Measurements from ENCODE around the gene CAMK1G. TPM values are rescaled to one million over a fixed set of nuclear protein-coding genes. Genes with fewer than 3 reads are reported as not detected.
A peak's percentile ranks its signal among the peaks of the same experiment; 100 is the strongest.

Gene CAMK1G
- polyA plus RNA-seq, 4 donors: 0.10 to 0.37 TPM; not detected in 2

GRCh38 chr1:209570743-209571142 lies 12.8 kb upstream of the CAMK1G start:
- DNase-seq: no peak
- Histone ChIP-seq H3K27ac (ENCODE audit: low read depth in 1 of 3, low read length in 2 of 3) (no peak overlapping the region), H3K4me1 (ENCODE audit: control insufficient read depth in 3 of 3, insufficient read depth in 2 of 3, low read depth in 1 of 3, low read length in 2 of 3) (no peaks in the 10 kb centered on the region), H3K4me3 (ENCODE audit: low read depth in 1 of 3, low read length in 3 of 3) (no peak overlapping the region), H3K9me3 (ENCODE audit: control insufficient read depth in 2 of 2, insufficient read depth in 1 of 2, low read depth in 1 of 2, low read length in 1 of 2) (no peaks in the 10 kb centered on the region), H3K27me3 (ENCODE audit: control insufficient read depth in 3 of 3, insufficient read depth in 3 of 3, low read length in 3 of 3) (peaks cover 0 to 23% (median 3%) of the 10 kb centered on the region in 3 donors), H3K36me3 (ENCODE audit: control insufficient read depth in 3 of 3, insufficient read depth in 2 of 3, low read depth in 1 of 3, low read length in 3 of 3) (no peaks in the 10 kb centered on the region)
- no peak for FAIRE-seq
- WGBS, 3 donors: 31 to 58% (median 38%) methylated on average over 3 of the region's 3 CpGs

GRCh38 chr1:209576392-209577197 lies 6.9 kb upstream of the CAMK1G start:
- H3K27me3 ChIP-seq (ENCODE audit: control insufficient read depth in 3 of 3, insufficient read depth in 3 of 3, low read length in 3 of 3): peaks cover 0 to 19% (median 0%) of the 10 kb centered on the region in 3 donors
- no peaks in the 10 kb centered on the region for H3K9me3 ChIP-seq (ENCODE audit: control insufficient read depth in 2 of 2, insufficient read depth in 1 of 2, low read depth in 1 of 2, low read length in 1 of 2)
- no peaks in the 10 kb centered on the region for H3K36me3 ChIP-seq (ENCODE audit: control insufficient read depth in 3 of 3, insufficient read depth in 2 of 3, low read depth in 1 of 3, low read length in 3 of 3)
- DNase-seq (peak; percentile 81 to 83), FAIRE-seq (no peak)
- 19 to 23% (median 22%) methylated on average over 12 of the region's 12 CpGs for WGBS, 3 donors
- no peak overlapping the region for H3K27ac ChIP-seq (ENCODE audit: low read depth in 1 of 3, low read length in 2 of 3)
- no peaks in the 10 kb centered on the region for H3K4me1 ChIP-seq (ENCODE audit: control insufficient read depth in 3 of 3, insufficient read depth in 2 of 3, low read depth in 1 of 3, low read length in 2 of 3)
- H3K4me3 ChIP-seq (ENCODE audit: low read depth in 1 of 3, low read length in 3 of 3): no peak overlapping the region

GRCh38 chr1:209577346-209577745 lies 6.2 kb upstream of the CAMK1G start:
- peaks cover 0 to 21% (median 0%) of the 10 kb centered on the region in 3 donors for H3K27me3 ChIP-seq (ENCODE audit: control insufficient read depth in 3 of 3, insufficient read depth in 3 of 3, low read length in 3 of 3)
- H3K9me3 ChIP-seq (ENCODE audit: control insufficient read depth in 2 of 2, insufficient read depth in 1 of 2, low read depth in 1 of 2, low read length in 1 of 2): no peaks in the 10 kb centered on the region
- H3K4me1 ChIP-seq (ENCODE audit: control insufficient read depth in 3 of 3, insufficient read depth in 2 of 3, low read depth in 1 of 3, low read length in 2 of 3): no peaks in the 10 kb centered on the region
- no peak overlapping the region for H3K27ac ChIP-seq (ENCODE audit: low read depth in 1 of 3, low read length in 2 of 3)
- DNase-seq (no peak), FAIRE-seq (no peak)
- H3K36me3 ChIP-seq (ENCODE audit: control insufficient read depth in 3 of 3, insufficient read depth in 2 of 3, low read depth in 1 of 3, low read length in 3 of 3): no peaks in the 10 kb centered on the region
- no peak overlapping the region for H3K4me3 ChIP-seq (ENCODE audit: low read depth in 1 of 3, low read length in 3 of 3)
- WGBS, 3 donors: 88 to 95% (median 92%) methylated on average over 3 of the region's 3 CpGs

DNA sequence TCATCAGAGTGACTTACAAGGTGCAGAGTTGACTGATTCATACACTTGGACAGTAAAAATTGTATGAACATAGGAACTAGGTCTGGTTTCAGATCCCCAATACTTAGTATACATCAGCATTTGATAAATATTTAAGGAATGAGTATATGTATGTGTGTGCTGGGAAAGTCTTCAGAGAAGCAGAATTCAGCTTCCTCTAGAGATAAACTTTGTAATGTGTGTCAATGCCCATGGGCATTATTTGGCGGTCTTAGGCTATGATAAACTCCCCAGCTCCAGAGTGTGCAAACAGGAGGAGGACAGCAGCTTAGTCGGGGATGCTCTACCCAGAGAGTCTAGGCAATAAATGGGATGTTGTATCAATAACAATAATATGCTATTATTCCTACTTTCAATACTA lies 2.9 kb upstream of the CAMK1G start:
- H3K27ac ChIP-seq (ENCODE audit: low read depth in 1 of 3, low read length in 2 of 3): no peak overlapping the region
- H3K4me3 ChIP-seq (ENCODE audit: low read depth in 1 of 3, low read length in 3 of 3): no peak overlapping the region
- 55 to 89% (median 88%) methylated on average over 2 of the region's 2 CpGs for WGBS, 3 donors
- peaks cover 0 to 3% (median 0%) of the 10 kb centered on the region in 3 donors for H3K4me1 ChIP-seq (ENCODE audit: control insufficient read depth in 3 of 3, insufficient read depth in 2 of 3, low read depth in 1 of 3, low read length in 2 of 3)
- no peaks in the 10 kb centered on the region for H3K9me3 ChIP-seq (ENCODE audit: control insufficient read depth in 2 of 2, insufficient read depth in 1 of 2, low read depth in 1 of 2, low read length in 1 of 2)
- DNase-seq (no peak), FAIRE-seq (no peak)
- no peaks in the 10 kb centered on the region for H3K36me3 ChIP-seq (ENCODE audit: control insufficient read depth in 3 of 3, insufficient read depth in 2 of 3, low read depth in 1 of 3, low read length in 3 of 3)
- H3K27me3 ChIP-seq (ENCODE audit: control insufficient read depth in 3 of 3, insufficient read depth in 3 of 3, low read length in 3 of 3): peaks cover 0 to 41% (median 7%) of the 10 kb centered on the region in 3 donors

DNA sequence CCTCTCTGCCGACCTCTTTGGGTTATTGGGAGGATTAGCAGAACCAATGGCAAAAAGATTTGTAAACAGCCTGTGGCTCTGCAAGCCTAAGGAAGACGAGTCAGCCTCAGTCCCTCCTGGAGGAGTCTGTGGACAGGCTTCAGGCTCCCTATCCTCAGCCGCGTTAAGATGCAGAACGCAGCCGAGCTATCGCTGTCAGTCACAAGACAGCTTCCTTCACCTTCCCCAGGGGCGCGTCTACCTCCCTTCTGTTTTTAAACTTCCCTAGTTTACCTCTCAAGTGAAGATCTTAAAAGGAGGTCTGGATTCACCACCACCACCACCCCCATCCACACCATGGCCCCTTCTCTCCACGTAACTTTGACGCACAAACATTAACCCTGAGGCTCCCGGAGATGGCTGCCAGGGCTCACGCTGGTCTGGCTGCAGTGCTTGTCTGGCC lies 738 bp downstream of the CAMK1G start:
- no peak overlapping the region for H3K27ac ChIP-seq (ENCODE audit: low read depth in 1 of 3, low read length in 2 of 3)
- peaks cover 0 to 44% (median 7%) of the 10 kb centered on the region in 3 donors for H3K27me3 ChIP-seq (ENCODE audit: control insufficient read depth in 3 of 3, insufficient read depth in 3 of 3, low read length in 3 of 3)
- DNase-seq (no peak), FAIRE-seq (no peak)
- H3K4me1 ChIP-seq (ENCODE audit: control insufficient read depth in 3 of 3, insufficient read depth in 2 of 3, low read depth in 1 of 3, low read length in 2 of 3): peaks cover 0 to 9% (median 0%) of the 10 kb centered on the region in 3 donors
- 31 to 40% (median 38%) methylated on average over 13 of the region's 13 CpGs for WGBS, 3 donors
- H3K9me3 ChIP-seq (ENCODE audit: control insufficient read depth in 2 of 2, insufficient read depth in 1 of 2, low read depth in 1 of 2, low read length in 1 of 2): no peaks in the 10 kb centered on the region
- peak overlapping the region in 1 of 3 donors; percentile 2 for H3K4me3 ChIP-seq (ENCODE audit: low read depth in 1 of 3, low read length in 3 of 3)
- H3K36me3 ChIP-seq (ENCODE audit: control insufficient read depth in 3 of 3, insufficient read depth in 2 of 3, low read depth in 1 of 3, low read length in 3 of 3): no peaks in the 10 kb centered on the region

- no peaks in the 10 kb centered on the region for H3K9me3 ChIP-seq (ENCODE audit: control insufficient read depth in 2 of 2, insufficient read depth in 1 of 2, low read depth in 1 of 2, low read length in 1 of 2)
- no peak overlapping the region for H3K27ac ChIP-seq (ENCODE audit: low read depth in 1 of 3, low read length in 2 of 3)
- peaks cover 0 to 44% (median 7%) of the 10 kb centered on the region in 3 donors for H3K27me3 ChIP-seq (ENCODE audit: control insufficient read depth in 3 of 3, insufficient read depth in 3 of 3, low read length in 3 of 3)
- no peak overlapping the region for H3K4me3 ChIP-seq (ENCODE audit: low read depth in 1 of 3, low read length in 3 of 3)
- H3K4me1 ChIP-seq (ENCODE audit: control insufficient read depth in 3 of 3, insufficient read depth in 2 of 3, low read depth in 1 of 3, low read length in 2 of 3): peaks cover 0 to 9% (median 0%) of the 10 kb centered on the region in 3 donors
- no peaks in the 10 kb centered on the region for H3K36me3 ChIP-seq (ENCODE audit: control insufficient read depth in 3 of 3, insufficient read depth in 2 of 3, low read depth in 1 of 3, low read length in 3 of 3)
- 17 to 38% (median 29%) methylated on average over 5 of the region's 5 CpGs for WGBS, 3 donors
- DNase-seq: peak in 1 of 2 donors; percentile 6
- FAIRE-seq: no peak
These were observed 1.7 kb downstream of the CAMK1G start for GRCh38 chr1:209585197-209585596.

- no peaks in the 10 kb centered on the region for H3K9me3 ChIP-seq (ENCODE audit: control insufficient read depth in 2 of 2, insufficient read depth in 1 of 2, low read depth in 1 of 2, low read length in 1 of 2)
- H3K4me3 ChIP-seq (ENCODE audit: low read depth in 1 of 3, low read length in 3 of 3): no peak overlapping the region
- peaks cover 0 to 9% (median 0%) of the 10 kb centered on the region in 3 donors for H3K4me1 ChIP-seq (ENCODE audit: control insufficient read depth in 3 of 3, insufficient read depth in 2 of 3, low read depth in 1 of 3, low read length in 2 of 3)
- WGBS, 3 donors: 2 to 6% (median 2%) methylated on average over 23 of the region's 23 CpGs
- peaks cover 0 to 44% (median 7%) of the 10 kb centered on the region in 3 donors for H3K27me3 ChIP-seq (ENCODE audit: control insufficient read depth in 3 of 3, insufficient read depth in 3 of 3, low read length in 3 of 3)
- H3K27ac ChIP-seq (ENCODE audit: low read depth in 1 of 3, low read length in 2 of 3): no peak overlapping the region
- H3K36me3 ChIP-seq (ENCODE audit: control insufficient read depth in 3 of 3, insufficient read depth in 2 of 3, low read depth in 1 of 3, low read length in 3 of 3): no peaks in the 10 kb centered on the region
- DNase-seq (peak; percentile 46 to 69), FAIRE-seq (no peak)
These were observed 2.2 kb downstream of the CAMK1G start for GRCh38 chr1:209585672-209586071.

- Histone ChIP-seq H3K27me3 (ENCODE audit: control insufficient read depth in 3 of 3, insufficient read depth in 3 of 3, low read length in 3 of 3) (peaks cover 0 to 41% (median 7%) of the 10 kb centered on the region in 3 donors), H3K27ac (ENCODE audit: low read depth in 1 of 3, low read length in 2 of 3) (no peak overlapping the region), H3K4me3 (ENCODE audit: low read depth in 1 of 3, low read length in 3 of 3) (no peak overlapping the region), H3K9me3 (ENCODE audit: control insufficient read depth in 2 of 2, insufficient read depth in 1 of 2, low read depth in 1 of 2, low read length in 1 of 2) (no peaks in the 10 kb centered on the region), H3K36me3 (ENCODE audit: control insufficient read depth in 3 of 3, insufficient read depth in 2 of 3, low read depth in 1 of 3, low read length in 3 of 3) (no peaks in the 10 kb centered on the region), H3K4me1 (ENCODE audit: control insufficient read depth in 3 of 3, insufficient read depth in 2 of 3, low read depth in 1 of 3, low read length in 2 of 3) (peaks cover 0 to 9% (median 0%) of the 10 kb centered on the region in 3 donors)
- DNase-seq (no peak), FAIRE-seq (no peak)
- WGBS, 3 donors: 30 to 59% (median 54%) methylated on average over 4 of the region's 4 CpGs
These were observed 2.8 kb downstream of the CAMK1G start for GRCh38 chr1:209586221-209586740.

All from small intestine (tissue), 7 donors.